Dendritic cell treated with granulocyte-macrophage colony-stimulating factor and Interleukin-4, amounts not matched to agents 40 ng/mL and 50 ng/mL, for 4 days (primary cell): ENCODE data around the gene LAMA5.

ENCODE experiments used
- H3K27ac Mint-ChIP-seq: one replicate; pipeline ENCODE4 v1.8.0; 2022; ENCODE audit warnings: mild to moderate bottlenecking, mixed read lengths
- H3K27me3 Mint-ChIP-seq: one replicate; pipeline ENCODE4 v1.8.0; 2022; ENCODE audit warnings: mild to moderate bottlenecking, mixed read lengths
- H3K36me3 Mint-ChIP-seq: one replicate; pipeline ENCODE4 v1.8.0; 2022; ENCODE audit warnings: low read depth, mixed read lengths
- H3K4me1 Mint-ChIP-seq: one replicate; pipeline ENCODE4 v1.8.0; 2022; ENCODE audit warnings: low read depth, mixed read lengths
- H3K4me3 Mint-ChIP-seq: one replicate; pipeline ENCODE4 v1.8.0; 2022; ENCODE audit warnings: mild to moderate bottlenecking, moderate library complexity, mixed read lengths
- H3K9me3 Mint-ChIP-seq: one replicate; pipeline ENCODE4 v1.8.0; 2022; ENCODE audit warnings: mixed read lengths
- intact Hi-C: fragments of 100-400 bp; cut with micrococcal nuclease; formaldehyde crosslinking; loops from one replicate; pipeline ENCODE4 v1.15.0; 2022

The LAMA5 gene

DNA sequence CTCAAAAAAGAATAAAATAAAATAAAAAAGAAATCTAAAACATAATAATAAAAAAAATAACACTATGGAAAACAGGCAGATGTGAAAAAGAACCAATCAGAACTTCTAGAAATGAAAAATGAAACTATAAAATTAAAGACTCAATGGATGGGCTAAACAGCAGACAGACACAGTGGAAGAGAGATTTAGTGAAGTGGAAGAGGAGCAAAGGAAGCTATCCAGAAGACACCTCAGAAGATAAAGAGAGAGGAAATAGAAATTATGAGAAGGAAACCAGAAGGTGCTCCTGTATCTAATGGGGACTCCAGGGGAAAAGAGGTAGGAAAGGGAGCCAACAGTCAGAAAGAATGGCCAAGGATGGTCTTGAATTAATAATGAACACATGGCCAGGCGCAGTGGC, 18.5 kb downstream of the LAMA5 start:
- Mint-ChIP-seq H3K4me1 (no peaks in the 10 kb centered on the region), H3K27me3 (no peaks in the 10 kb centered on the region), H3K9me3 (peaks cover 10% of the 10 kb centered on the region), H3K27ac (no peak overlapping the region), H3K4me3 (no peak overlapping the region), H3K36me3 (no peaks in the 10 kb centered on the region)
- intact Hi-C loops = no loop called here

DNA sequence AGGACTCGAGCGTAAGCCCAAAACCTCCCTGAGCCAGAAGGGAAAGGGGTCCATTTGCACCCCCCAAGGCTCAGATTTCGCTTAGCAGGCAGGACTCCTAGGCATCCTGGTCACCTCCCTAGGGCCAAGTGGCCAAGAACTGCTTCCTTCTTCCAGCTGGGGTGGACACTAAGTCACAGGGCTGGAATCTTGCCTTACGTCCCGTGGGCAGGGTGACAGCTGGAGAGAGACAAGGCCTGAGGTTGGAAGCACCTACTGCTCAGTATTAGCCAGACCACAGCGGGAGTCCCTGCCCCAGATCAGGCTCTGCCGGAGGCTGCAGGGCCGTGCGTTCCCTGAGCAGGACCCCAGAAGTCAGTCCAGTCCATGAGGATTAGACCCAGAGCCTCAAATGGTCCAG, 19.7 kb downstream of the LAMA5 start:
- no peak overlapping the region for H3K27ac Mint-ChIP-seq
- intact Hi-C loops = no loop called here
- no peaks in the 10 kb centered on the region for H3K4me1 Mint-ChIP-seq

DNA sequence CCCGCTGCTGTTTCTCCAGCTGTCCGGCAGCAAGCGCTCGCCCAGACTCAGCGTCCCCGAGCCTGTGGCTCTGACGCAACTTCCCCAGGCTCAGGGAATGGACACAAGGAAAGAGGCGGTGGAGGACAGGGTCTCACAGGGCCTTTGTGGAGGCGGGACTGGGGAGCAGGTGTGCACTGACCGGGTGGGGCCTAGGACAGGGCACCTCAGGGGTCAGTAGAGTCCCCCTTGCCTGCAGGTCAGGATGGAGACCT, 20.0 kb downstream of the LAMA5 start:
- Mint-ChIP-seq H3K27me3 (peaks cover 8% of the 10 kb centered on the region), H3K9me3 (peaks cover 10% of the 10 kb centered on the region), H3K27ac (no peak overlapping the region), H3K4me1 (no peaks in the 10 kb centered on the region), H3K4me3 (no peak overlapping the region), H3K36me3 (no peaks in the 10 kb centered on the region)
- intact Hi-C loops = no loop called here

More for the DNA sequence above, 19.7 kb downstream of the LAMA5 start:
- Mint-ChIP-seq H3K9me3 (peaks cover 10% of the 10 kb centered on the region), H3K36me3 (no peaks in the 10 kb centered on the region), H3K27me3 (peaks cover 4% of the 10 kb centered on the region), H3K4me3 (no peak overlapping the region)

DNA sequence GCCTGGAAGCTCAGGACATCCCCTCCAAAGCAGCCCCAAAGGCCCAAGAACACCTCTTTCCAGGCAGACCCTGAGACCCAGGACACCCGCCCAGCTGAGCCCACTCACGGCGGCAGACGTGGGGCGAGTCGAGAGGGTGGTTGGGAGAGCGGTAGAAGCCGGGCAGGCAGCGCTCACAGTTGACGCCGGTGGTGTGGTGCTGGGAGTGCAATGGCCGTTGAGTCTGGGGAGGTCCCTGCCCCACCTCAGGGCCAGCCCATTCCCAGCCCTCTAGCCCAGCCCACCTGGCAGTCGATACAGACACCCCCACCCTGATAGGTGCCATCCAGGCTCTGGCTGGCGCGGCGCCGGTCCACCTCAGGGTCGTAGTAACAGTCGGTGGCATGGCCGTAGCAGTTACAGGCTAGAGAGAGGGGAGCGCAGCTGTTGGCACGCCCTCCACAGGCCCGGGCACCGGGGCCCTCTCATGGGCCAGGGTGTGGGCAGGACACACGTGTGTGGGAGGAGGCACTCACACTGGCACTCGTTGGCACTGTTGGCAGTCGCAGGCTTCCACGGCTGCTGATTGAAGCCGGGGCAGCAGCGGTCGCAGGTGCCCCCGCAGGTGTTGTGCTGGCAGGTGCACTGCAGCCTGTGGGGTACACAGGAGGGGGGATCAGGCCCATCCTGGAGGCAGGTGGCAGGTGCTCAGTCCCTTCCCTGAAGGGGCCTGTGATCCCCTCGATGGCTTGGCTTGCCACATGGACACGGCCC, 20.5 kb downstream of the LAMA5 start:
- intact Hi-C loops = no loop called here
- no peak overlapping the region for H3K27ac Mint-ChIP-seq
- no peak overlapping the region for H3K4me3 Mint-ChIP-seq
- no peaks in the 10 kb centered on the region for H3K4me1 Mint-ChIP-seq
- H3K27me3 Mint-ChIP-seq = peaks cover 11% of the 10 kb centered on the region
- H3K36me3 Mint-ChIP-seq = no peaks in the 10 kb centered on the region
- H3K9me3 Mint-ChIP-seq = peaks cover 10% of the 10 kb centered on the region

DNA sequence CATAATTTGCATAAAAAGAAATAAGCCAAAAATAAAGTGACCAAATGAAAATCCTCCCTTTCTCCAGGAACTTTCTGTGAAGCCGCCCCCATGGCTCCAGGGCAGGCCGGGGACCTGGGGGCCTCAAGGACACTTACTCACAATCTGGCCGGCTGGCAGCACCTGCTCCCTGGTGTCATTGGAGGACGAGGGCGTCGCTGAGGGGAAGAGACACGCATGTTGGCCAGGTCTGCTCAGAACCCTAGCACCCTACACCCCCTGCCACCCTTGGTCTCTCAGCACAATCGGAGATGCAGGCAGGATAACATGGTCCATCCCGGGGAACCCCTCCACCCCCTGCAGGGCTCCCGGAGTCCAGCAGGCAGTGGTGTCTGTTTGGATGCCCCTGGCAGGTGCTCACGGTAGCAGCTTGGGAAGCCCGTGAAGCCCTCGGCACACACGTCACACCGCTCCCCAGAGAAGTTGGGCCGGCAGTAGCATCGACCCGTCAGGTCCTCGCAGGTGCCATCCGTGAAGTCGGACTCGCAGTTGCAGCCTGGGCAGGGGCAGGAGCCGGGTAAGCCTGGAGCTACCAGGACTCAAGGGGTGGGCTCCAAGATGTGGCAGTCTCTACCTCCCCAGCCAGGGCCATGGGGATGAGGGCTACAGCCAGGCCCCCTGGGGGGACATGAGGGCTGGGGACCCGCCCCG, 21.3 kb downstream of the LAMA5 start:
- H3K4me1 Mint-ChIP-seq = no peaks in the 10 kb centered on the region
- intact Hi-C loops = no loop called here
- H3K27ac Mint-ChIP-seq = no peak overlapping the region
- H3K4me3 Mint-ChIP-seq = no peak overlapping the region
- peaks cover 10% of the 10 kb centered on the region for H3K9me3 Mint-ChIP-seq
- H3K36me3 Mint-ChIP-seq = no peaks in the 10 kb centered on the region
- peaks cover 13% of the 10 kb centered on the region for H3K27me3 Mint-ChIP-seq

DNA sequence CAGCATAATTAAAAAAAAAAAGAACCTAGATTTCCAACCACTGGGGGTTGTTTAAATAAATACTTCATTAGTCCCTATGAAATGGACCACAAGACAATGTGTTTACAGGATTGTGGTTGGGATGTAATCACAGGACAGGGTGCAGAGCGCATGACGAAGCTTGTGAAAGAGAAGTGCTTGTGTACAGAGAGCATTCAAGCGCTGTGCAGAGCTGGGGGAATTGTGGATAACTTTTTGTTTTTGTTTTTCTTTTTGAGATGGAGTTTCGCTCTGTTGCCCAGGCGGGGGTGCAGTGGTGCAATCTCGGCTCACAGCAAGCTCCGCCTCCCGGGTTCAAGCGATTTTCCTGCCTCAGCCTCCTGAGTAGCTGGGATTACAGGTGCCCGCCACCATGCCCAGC, 22.3 kb downstream of the LAMA5 start:
- Mint-ChIP-seq H3K4me1 (peaks cover 5% of the 10 kb centered on the region), H3K4me3 (no peak overlapping the region), H3K9me3 (peaks cover 10% of the 10 kb centered on the region), H3K27me3 (peaks cover 15% of the 10 kb centered on the region), H3K36me3 (no peaks in the 10 kb centered on the region), H3K27ac (no peak overlapping the region)
- intact Hi-C loops = no loop called here

DNA sequence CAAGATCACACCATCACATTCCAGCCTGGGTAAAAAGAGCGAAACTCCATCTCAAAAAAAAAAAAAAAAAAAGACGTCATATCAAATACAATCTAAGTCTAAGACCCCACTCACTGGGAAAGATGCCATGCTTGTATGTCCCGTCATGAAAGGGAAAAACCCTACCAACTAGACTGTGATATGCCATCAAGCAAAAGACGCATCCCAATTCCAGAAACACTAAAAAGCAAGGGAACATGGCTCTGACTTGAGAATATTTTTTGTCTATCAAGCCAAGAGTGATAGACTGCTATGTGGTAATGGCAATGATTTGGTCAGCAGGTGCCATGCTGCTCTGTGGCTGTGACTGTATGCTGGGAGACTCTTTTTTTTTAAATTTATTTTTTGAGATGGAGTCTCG, 23.0 kb downstream of the LAMA5 start:
- no peaks in the 10 kb centered on the region for H3K36me3 Mint-ChIP-seq
- peaks cover 15% of the 10 kb centered on the region for H3K27me3 Mint-ChIP-seq
- peaks cover 11% of the 10 kb centered on the region for H3K4me1 Mint-ChIP-seq
- intact Hi-C loops = no loop called here
- no peak overlapping the region for H3K27ac Mint-ChIP-seq
- H3K9me3 Mint-ChIP-seq = peaks cover 9% of the 10 kb centered on the region
- no peak overlapping the region for H3K4me3 Mint-ChIP-seq

DNA sequence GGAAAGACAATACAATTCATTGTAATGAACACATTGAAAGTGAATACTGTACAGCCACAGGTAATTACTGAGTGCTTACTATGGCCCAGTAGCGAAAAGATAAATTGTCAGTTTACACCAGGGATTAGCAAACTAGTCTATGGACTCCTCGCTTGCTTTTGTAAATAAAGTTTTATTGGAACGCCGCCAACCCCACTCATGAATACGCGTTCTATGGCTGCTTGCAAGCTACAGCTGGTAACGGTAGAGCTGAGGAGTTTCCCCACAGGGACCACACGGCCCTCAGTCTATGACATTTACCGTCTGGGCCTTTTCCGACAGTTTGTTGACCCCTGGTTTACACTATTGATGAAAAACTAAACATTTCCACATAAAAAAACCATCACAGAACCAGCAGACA, 24.2 kb downstream of the LAMA5 start:
- H3K27ac Mint-ChIP-seq = no peak overlapping the region
- peaks cover 15% of the 10 kb centered on the region for H3K4me1 Mint-ChIP-seq
- H3K27me3 Mint-ChIP-seq = peaks cover 15% of the 10 kb centered on the region
- H3K9me3 Mint-ChIP-seq = no peaks in the 10 kb centered on the region
- intact Hi-C loops = no loop called here
- no peaks in the 10 kb centered on the region for H3K36me3 Mint-ChIP-seq
- no peak overlapping the region for H3K4me3 Mint-ChIP-seq

DNA sequence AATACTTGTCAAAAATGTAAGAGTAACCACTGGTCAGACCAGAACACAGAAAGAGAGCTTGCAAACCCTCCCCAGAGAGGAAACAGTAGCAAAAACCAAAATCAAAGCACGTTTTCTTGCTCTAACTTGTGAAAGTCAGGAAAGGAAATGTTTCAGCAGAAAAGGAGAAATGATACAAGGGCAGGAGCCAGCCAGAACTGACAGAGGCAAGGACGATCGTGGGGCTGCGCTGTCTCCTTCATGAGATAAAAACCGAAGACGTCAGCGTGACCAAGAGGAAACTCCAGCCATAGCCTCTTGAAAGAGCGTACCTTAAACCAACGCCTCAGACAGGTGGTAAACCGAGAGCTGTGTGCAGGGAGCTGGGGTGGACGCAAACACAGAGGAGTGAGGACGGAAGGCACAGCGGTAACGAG, 27.5 kb downstream of the LAMA5 start:
- no peaks in the 10 kb centered on the region for H3K9me3 Mint-ChIP-seq
- peak overlapping the region; percentile 55 for H3K27ac Mint-ChIP-seq

DNA sequence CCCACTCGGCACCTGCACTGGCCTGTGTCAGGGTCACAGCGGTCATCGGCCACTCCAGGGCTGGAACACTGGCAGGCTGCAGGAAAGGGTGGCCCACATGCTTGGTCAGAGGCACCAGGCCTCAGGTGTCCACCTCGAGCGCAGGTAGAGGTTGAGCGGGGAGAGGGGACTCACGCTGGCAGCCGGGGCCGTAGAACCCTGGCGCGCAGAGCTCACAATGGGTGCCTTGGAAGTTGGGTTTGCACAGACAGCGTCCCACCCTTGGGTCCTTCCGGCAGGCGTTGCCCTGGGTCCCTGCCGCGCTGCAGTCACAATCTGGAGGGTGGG, 28.9 kb downstream of the LAMA5 start:
- intact Hi-C loops = no loop called here
- H3K36me3 Mint-ChIP-seq = no peaks in the 10 kb centered on the region
- peaks cover 27% of the 10 kb centered on the region for H3K4me1 Mint-ChIP-seq
- H3K4me3 Mint-ChIP-seq = no peak overlapping the region
- peaks cover 14% of the 10 kb centered on the region for H3K27me3 Mint-ChIP-seq
- no peak overlapping the region for H3K27ac Mint-ChIP-seq
- no peaks in the 10 kb centered on the region for H3K9me3 Mint-ChIP-seq

More for the DNA sequence above, 27.5 kb downstream of the LAMA5 start:
- H3K36me3 Mint-ChIP-seq = no peaks in the 10 kb centered on the region
- H3K4me3 Mint-ChIP-seq = peak overlapping the region; percentile 61
- H3K27me3 Mint-ChIP-seq = peaks cover 16% of the 10 kb centered on the region
- intact Hi-C loops = no loop called here
- H3K4me1 Mint-ChIP-seq = peaks cover 27% of the 10 kb centered on the region

DNA sequence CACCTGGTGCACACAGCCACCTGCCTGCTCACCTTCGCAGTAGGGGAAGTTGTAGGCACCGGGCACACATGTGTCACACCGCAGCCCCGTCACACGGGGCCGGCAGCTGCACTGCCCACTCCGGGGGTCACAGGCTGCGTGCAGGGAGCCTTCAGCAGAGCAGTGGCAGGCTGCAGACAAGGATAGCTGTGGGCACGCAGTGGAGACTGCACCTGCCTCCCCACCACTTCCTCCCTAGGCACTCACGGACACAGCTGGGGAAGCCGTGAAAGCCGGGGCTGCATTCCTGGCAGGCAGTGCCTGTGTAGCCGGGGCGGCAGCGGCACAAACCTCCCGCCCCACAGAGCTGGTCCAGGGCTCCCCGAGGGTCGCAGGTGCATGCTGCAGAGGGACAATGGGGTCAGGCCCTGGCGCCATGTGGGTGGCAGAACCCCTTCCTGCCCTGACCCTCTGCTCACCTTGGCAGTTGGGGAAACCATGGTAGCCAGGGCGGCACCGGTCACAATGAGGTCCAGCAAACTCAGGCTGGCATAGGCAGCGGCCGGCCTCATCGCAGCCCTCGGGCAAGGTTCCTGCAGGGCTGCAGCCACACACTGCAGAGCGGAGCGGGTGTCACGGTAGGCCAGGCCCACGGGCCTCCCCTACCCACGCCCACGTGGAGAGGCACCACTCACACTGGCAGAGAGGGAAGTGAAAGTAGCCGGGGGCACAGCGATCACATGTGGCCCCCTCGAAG, 29.4 kb downstream of the LAMA5 start:
- no peaks in the 10 kb centered on the region for H3K36me3 Mint-ChIP-seq
- intact Hi-C loops = no loop called here
- H3K4me1 Mint-ChIP-seq = peaks cover 27% of the 10 kb centered on the region

DNA sequence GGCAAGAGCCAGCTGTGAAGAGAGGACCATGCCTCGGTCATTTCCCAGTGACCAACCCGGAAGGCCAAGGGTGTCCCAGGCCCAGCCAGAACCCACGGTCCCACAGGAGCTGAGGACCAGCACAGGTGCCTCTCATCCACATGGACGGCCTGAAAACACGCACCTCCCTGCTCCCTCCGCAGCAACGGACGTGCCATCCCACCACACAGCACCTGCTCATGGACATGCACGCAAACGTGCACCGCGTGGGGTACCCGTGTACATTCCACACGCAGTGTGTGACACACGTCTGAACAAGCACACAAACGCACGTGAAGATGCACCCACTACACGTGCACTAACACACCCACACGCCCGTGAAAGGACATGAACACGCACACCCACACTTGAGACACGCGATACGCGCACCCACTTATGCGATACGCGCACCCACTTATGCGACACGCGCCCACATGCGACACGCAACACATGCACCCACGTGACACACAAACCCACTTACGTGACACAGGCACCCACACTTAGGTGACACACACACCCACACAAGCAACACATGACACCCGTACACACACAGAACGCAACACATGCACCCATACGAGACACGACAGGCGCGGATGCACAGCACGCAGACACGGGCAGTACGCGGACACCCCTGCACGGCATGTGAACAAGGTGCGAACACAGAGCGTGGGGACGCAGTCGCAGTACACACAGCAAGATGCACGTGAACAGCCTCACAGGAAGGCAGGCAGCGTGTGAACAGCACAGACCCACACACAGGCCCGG, 30.1 kb downstream of the LAMA5 start:
- no peak overlapping the region for H3K27ac Mint-ChIP-seq
- no peak overlapping the region for H3K4me3 Mint-ChIP-seq
- peaks cover 27% of the 10 kb centered on the region for H3K4me1 Mint-ChIP-seq
- no peaks in the 10 kb centered on the region for H3K36me3 Mint-ChIP-seq
- peaks cover 7% of the 10 kb centered on the region for H3K27me3 Mint-ChIP-seq
- H3K9me3 Mint-ChIP-seq = no peaks in the 10 kb centered on the region
- intact Hi-C loops = no loop called here

More for the DNA sequence above, 29.4 kb downstream of the LAMA5 start:
- Mint-ChIP-seq H3K27ac (no peak overlapping the region), H3K4me3 (no peak overlapping the region), H3K9me3 (no peaks in the 10 kb centered on the region), H3K27me3 (peaks cover 12% of the 10 kb centered on the region)

DNA sequence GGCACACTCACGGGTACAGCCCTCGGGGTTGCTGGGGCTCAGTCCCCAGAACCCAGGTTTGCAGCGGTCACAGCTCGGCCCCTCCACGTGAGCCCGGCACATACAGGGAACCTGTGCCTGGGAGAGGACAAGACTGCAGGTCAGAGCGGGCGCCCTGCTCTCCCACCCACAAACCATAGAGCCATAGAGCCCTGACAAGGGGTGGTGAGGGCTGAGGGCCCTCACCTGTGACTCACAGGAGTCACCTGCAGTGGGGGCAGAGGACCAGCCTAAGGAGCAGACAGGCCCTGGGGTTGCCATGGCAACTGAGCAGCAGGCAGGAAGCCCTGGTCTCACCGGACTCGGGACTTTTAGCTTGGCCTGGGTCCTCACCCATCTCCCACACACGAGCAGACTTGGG, 30.8 kb downstream of the LAMA5 start:
- Mint-ChIP-seq H3K4me1 (peaks cover 27% of the 10 kb centered on the region), H3K9me3 (no peaks in the 10 kb centered on the region), H3K27ac (no peak overlapping the region), H3K4me3 (no peak overlapping the region), H3K27me3 (peaks cover 5% of the 10 kb centered on the region), H3K36me3 (no peaks in the 10 kb centered on the region)
- intact Hi-C loops = no loop called here

DNA sequence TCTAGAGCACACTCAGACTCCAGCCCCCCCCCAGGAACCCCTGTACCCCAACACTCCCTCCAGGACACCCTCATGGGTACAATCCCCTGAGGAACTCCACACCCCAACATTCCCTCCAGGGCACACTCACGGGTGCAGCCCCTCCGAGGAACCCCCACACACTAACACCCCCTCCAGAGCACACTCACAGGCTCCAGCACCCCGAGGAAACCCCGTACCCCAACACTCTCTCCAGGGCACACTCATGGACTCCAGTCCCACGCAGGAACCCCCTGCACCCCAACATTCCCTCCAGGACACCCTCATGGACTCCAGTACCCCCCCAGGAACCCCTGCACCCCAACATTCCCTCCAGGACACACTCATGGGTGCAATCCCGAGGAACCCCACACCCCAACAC, 31.6 kb downstream of the LAMA5 start:
- Mint-ChIP-seq H3K27ac (no peak overlapping the region), H3K4me3 (no peak overlapping the region), H3K27me3 (peaks cover 3% of the 10 kb centered on the region), H3K4me1 (peaks cover 27% of the 10 kb centered on the region), H3K36me3 (no peaks in the 10 kb centered on the region), H3K9me3 (no peaks in the 10 kb centered on the region)
- intact Hi-C loops = no loop called here
